MM.1S (cell line): ENCODE measurements around the gene UTP20.

Source experiments
- EZH2 ChIP-seq: fragments of 300-600 bp; sonication (generic); optimal IDR thresholded peaks from 2 replicates; pipeline ENCODE3; 2017; ENCODE audit warnings: low read depth, mild to moderate bottlenecking, antibody characterized with exemption, low read length, mixed read lengths
- EZH2phosphoT487 ChIP-seq: fragments of 300-600 bp; sonication (generic); IDR thresholded peaks from 2 replicates; pipeline ENCODE4 v1.6.1; 2018; ENCODE audit warnings: antibody characterized with exemption, low read length
- TF ChIP-seq, protein P1 (sequence below): fragments of 300-600 bp; sonication (generic); IDR thresholded peaks from 2 replicates; pipeline ENCODE4 v1.5.1; 2016; ENCODE audit warnings: antibody characterized with exemption, low read length, mixed read lengths

- TF ChIP-seq, protein P1, sequence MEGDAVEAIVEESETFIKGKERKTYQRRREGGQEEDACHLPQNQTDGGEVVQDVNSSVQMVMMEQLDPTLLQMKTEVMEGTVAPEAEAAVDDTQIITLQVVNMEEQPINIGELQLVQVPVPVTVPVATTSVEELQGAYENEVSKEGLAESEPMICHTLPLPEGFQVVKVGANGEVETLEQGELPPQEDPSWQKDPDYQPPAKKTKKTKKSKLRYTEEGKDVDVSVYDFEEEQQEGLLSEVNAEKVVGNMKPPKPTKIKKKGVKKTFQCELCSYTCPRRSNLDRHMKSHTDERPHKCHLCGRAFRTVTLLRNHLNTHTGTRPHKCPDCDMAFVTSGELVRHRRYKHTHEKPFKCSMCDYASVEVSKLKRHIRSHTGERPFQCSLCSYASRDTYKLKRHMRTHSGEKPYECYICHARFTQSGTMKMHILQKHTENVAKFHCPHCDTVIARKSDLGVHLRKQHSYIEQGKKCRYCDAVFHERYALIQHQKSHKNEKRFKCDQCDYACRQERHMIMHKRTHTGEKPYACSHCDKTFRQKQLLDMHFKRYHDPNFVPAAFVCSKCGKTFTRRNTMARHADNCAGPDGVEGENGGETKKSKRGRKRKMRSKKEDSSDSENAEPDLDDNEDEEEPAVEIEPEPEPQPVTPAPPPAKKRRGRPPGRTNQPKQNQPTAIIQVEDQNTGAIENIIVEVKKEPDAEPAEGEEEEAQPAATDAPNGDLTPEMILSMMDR, result no peak
- TF ChIP-seq EZH2phosphoT487 (no peak), EZH2 (no peak)
Measured at GRCh38 chr12:101325590-101325989, 45.7 kb downstream of the UTP20 start.
